HepG2 (cell line): ENCODE measurements around the gene ALDH3A2. TPM values are rescaled to one million over a fixed set of nuclear protein-coding genes. Genes with fewer than 3 reads are reported as not detected.

Experiments used
- CREB1 ChIP-seq, 2 experiments: fragments of 450-650 bp in 1 of 2; IDR thresholded peaks; 2 replicates each; pipeline ENCODE4 v1.6.1; 2016 to 2017; ENCODE audit warnings: control low read depth in 1 of 2, mild to moderate bottlenecking in 1 of 2, missing compliant biosample characterization in 1 of 2, missing genetic modification characterization in 1 of 2
- FOSL2 ChIP-seq: sonication (generic); formaldehyde crosslinking; IDR thresholded peaks from 2 replicates; pipeline ENCODE4 v1.4.0; 2020; ENCODE audit warnings: missing genetic modification reagents
- GATA4 ChIP-seq: sonication (generic); IDR thresholded peaks from 2 replicates; pipeline ENCODE4 v1.6.1; 2016; ENCODE audit warnings: antibody characterized with exemption, low read depth, borderline replicate concordance
- HOXA3 ChIP-seq: sonication (generic); formaldehyde crosslinking; IDR thresholded peaks from 2 replicates; pipeline ENCODE4 v1.5.0; 2020; ENCODE audit warnings: missing genetic modification reagents
- HOXA9 ChIP-seq: sonication (generic); formaldehyde crosslinking; IDR thresholded peaks from 2 replicates; pipeline ENCODE4 v1.8.1; 2022; ENCODE audit warnings: missing genetic modification reagents, mild to moderate bottlenecking, moderate library complexity, borderline replicate concordance
- KDM6A ChIP-seq: IDR thresholded peaks from 2 replicates; pipeline ENCODE4 v1.6.1; 2016; ENCODE audit warnings: low read depth
- NR2F6 ChIP-seq, 2 experiments: IDR thresholded peaks; 2 replicates each; pipeline ENCODE4 v1.6.1; 2016; ENCODE audit warnings: antibody characterized with exemption in 1 of 2, mild to moderate bottlenecking in 1 of 2
- PAX8 ChIP-seq: sonication (generic); formaldehyde crosslinking; IDR thresholded peaks from 2 replicates; pipeline ENCODE4 v1.8.0; 2022; ENCODE audit warnings: mild to moderate bottlenecking, missing genetic modification reagents, borderline replicate concordance
- RBM22 ChIP-seq: fragments of 200-400 bp; formaldehyde crosslinking; optimal IDR thresholded peaks from 2 replicates; pipeline ENCODE3; 2017; ENCODE audit warnings: mild to moderate bottlenecking, low read length, moderate library complexity
- SNAPC5 ChIP-seq: sonication (generic); formaldehyde crosslinking; IDR thresholded peaks from 2 replicates; pipeline ENCODE4 v1.8.1; 2023; ENCODE audit warnings: mild to moderate bottlenecking, missing genetic modification reagents, borderline replicate concordance
- SRSF1 ChIP-seq: fragments of 200-400 bp; formaldehyde crosslinking; optimal IDR thresholded peaks from 2 replicates; pipeline ENCODE3; 2017; ENCODE audit warnings: mild to moderate bottlenecking, low read depth, low read length, moderate library complexity
- ZFP36 ChIP-seq: fragments of 150-350 bp; IDR thresholded peaks from 2 replicates; pipeline ENCODE4 v1.6.1; 2018; ENCODE audit warnings: borderline replicate concordance, low read length, low read depth; ENCODE audit not compliant: partially characterized antibody
- ZNF251 ChIP-seq: sonication (generic); formaldehyde crosslinking; IDR thresholded peaks from 2 replicates; pipeline ENCODE4 v1.9.0; 2021; ENCODE audit warnings: mild to moderate bottlenecking, missing genetic modification reagents
- ZNF33A ChIP-seq: sonication (generic); formaldehyde crosslinking; IDR thresholded peaks from 2 replicates; pipeline ENCODE4 v1.5.1; 2020; ENCODE audit warnings: missing genetic modification reagents, mild to moderate bottlenecking, moderate library complexity, borderline replicate concordance
- ZNF709 ChIP-seq: sonication (generic); formaldehyde crosslinking; IDR thresholded peaks from 2 replicates; pipeline ENCODE4 v1.5.0; 2020; ENCODE audit warnings: mild to moderate bottlenecking, missing genetic modification reagents
- ZSCAN30 ChIP-seq: sonication (generic); formaldehyde crosslinking; IDR thresholded peaks from 2 replicates; pipeline ENCODE4 v1.5.0; 2020; ENCODE audit warnings: mild to moderate bottlenecking, missing genetic modification reagents
- polyA plus RNA-seq, 8 experiments: library from polyadenylated mRNA; depleted of rRNA in 3 of 8; stranded (reverse) in 7 of 8; unstranded in 1 of 8; fragments of >200 nt; fragmentation: Illumina TruSeq in 4 of 8; extraction: Trizol in 4 of 8; gene quantifications; 2 replicates each; pipeline versions ENCODE4 v1.2.1 to v1.2.3, GENCODE V29; 2011 to 2016; ENCODE audit warnings: low read depth in 4 of 8, missing spikeins in 1 of 8, mixed read lengths in 1 of 8; ENCODE audit not compliant: insufficient read depth in 1 of 8
- total RNA-seq, 5 experiments: library from RNA; depleted of rRNA; stranded (reverse); fragments of >200 nt; fragmentation: Illumina TruSeq; extraction: Trizol; gene quantifications; 2 replicates each; pipeline ENCODE4 v1.2.3, GENCODE V29; 2016; ENCODE audit warnings: low read depth in 1 of 5
- TF ChIP-seq, protein P1 (sequence below): sonication (generic); formaldehyde crosslinking; IDR thresholded peaks from 2 replicates; pipeline ENCODE4 v1.9.0; 2022; ENCODE audit warnings: low read depth, missing genetic modification reagents
- TF ChIP-seq, protein P2 (sequence below): sonication (generic); formaldehyde crosslinking; IDR thresholded peaks from 2 replicates; pipeline ENCODE4 v1.9.0; 2022; ENCODE audit warnings: missing genetic modification reagents, mild to moderate bottlenecking, borderline replicate concordance
- TF ChIP-seq, protein P3 (sequence below): IDR thresholded peaks from 2 replicates; pipeline ENCODE4 v1.6.1; 2016; ENCODE audit warnings: control low read depth
- TF ChIP-seq, protein P4 (sequence below): IDR thresholded peaks from 2 replicates; pipeline ENCODE4 v1.6.1; 2016
- TF ChIP-seq, protein P5 (sequence below): sonication (generic); formaldehyde crosslinking; IDR thresholded peaks from 2 replicates; pipeline ENCODE4 v1.4.0; 2020; ENCODE audit warnings: missing genetic modification reagents

Gene ALDH3A2
- total and polyA plus RNA-seq, 2 of the 13 experiments (the other 11 are each of a cell fraction or from before 2014, with no cell fraction given), result 80.8 to 180 TPM

GRCh38 chr17:19703828-19704613, 55.5 kb downstream of the ALDH3A2 start (continued):
- TF ChIP-seq, protein P1, sequence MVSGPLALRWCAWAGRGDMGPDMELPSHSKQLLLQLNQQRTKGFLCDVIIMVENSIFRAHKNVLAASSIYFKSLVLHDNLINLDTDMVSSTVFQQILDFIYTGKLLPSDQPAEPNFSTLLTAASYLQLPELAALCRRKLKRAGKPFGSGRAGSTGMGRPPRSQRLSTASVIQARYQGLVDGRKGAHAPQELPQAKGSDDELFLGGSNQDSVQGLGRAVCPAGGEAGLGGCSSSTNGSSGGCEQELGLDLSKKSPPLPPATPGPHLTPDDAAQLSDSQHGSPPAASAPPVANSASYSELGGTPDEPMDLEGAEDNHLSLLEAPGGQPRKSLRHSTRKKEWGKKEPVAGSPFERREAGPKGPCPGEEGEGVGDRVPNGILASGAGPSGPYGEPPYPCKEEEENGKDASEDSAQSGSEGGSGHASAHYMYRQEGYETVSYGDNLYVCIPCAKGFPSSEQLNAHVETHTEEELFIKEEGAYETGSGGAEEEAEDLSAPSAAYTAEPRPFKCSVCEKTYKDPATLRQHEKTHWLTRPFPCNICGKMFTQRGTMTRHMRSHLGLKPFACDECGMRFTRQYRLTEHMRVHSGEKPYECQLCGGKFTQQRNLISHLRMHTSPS (CRISPR knock-in tag), result peak; percentile 98
- no peak for TF ChIP-seq SNAPC5 (CRISPR knock-in tag)
- TF ChIP-seq PAX8 (CRISPR knock-in tag), result no peak
- no peak for TF ChIP-seq KDM6A
- TF ChIP-seq ZFP36, result no peak
- TF ChIP-seq HOXA9 (CRISPR knock-in tag), result no peak
- TF ChIP-seq, protein P2, sequence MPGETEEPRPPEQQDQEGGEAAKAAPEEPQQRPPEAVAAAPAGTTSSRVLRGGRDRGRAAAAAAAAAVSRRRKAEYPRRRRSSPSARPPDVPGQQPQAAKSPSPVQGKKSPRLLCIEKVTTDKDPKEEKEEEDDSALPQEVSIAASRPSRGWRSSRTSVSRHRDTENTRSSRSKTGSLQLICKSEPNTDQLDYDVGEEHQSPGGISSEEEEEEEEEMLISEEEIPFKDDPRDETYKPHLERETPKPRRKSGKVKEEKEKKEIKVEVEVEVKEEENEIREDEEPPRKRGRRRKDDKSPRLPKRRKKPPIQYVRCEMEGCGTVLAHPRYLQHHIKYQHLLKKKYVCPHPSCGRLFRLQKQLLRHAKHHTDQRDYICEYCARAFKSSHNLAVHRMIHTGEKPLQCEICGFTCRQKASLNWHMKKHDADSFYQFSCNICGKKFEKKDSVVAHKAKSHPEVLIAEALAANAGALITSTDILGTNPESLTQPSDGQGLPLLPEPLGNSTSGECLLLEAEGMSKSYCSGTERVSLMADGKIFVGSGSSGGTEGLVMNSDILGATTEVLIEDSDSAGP, result peak; percentile 66; the same call in 1 of the 2 replicates
- no peak for TF ChIP-seq ZNF709 (CRISPR knock-in tag)
- no peak for TF ChIP-seq RBM22
- TF ChIP-seq CREB1 (IDR thresholded peaks at IDR 0.05), result no peak
- TF ChIP-seq CREB1 (CRISPR knock-in tag; IDR thresholded peaks at IDR 0.05), result no peak
- TF ChIP-seq, protein P3, sequence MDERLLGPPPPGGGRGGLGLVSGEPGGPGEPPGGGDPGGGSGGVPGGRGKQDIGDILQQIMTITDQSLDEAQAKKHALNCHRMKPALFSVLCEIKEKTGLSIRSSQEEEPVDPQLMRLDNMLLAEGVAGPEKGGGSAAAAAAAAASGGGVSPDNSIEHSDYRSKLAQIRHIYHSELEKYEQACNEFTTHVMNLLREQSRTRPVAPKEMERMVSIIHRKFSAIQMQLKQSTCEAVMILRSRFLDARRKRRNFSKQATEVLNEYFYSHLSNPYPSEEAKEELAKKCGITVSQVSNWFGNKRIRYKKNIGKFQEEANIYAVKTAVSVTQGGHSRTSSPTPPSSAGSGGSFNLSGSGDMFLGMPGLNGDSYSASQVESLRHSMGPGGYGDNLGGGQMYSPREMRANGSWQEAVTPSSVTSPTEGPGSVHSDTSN, result peak; percentile 66; the same call in 1 of the 2 replicates
- TF ChIP-seq GATA4, result 0 out of 2 replicates have a peak, but pooled peaks have one; percentile 48
- TF ChIP-seq, protein P4, sequence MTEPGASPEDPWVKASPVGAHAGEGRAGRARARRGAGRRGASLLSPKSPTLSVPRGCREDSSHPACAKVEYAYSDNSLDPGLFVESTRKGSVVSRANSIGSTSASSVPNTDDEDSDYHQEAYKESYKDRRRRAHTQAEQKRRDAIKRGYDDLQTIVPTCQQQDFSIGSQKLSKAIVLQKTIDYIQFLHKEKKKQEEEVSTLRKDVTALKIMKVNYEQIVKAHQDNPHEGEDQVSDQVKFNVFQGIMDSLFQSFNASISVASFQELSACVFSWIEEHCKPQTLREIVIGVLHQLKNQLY (CRISPR knock-in tag), result no peak
- TF ChIP-seq SRSF1, result peak; percentile 37
- TF ChIP-seq, protein P5, sequence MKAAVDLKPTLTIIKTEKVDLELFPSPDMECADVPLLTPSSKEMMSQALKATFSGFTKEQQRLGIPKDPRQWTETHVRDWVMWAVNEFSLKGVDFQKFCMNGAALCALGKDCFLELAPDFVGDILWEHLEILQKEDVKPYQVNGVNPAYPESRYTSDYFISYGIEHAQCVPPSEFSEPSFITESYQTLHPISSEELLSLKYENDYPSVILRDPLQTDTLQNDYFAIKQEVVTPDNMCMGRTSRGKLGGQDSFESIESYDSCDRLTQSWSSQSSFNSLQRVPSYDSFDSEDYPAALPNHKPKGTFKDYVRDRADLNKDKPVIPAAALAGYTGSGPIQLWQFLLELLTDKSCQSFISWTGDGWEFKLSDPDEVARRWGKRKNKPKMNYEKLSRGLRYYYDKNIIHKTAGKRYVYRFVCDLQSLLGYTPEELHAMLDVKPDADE, result no peak
- peak; percentile 67 for TF ChIP-seq FOSL2
- TF ChIP-seq ZNF251 (CRISPR knock-in tag), result 0 out of 2 replicates have a peak, but pooled peaks have one; percentile 44
- peak; percentile 85 for TF ChIP-seq NR2F6 (IDR thresholded peaks at IDR 0.05)
- peak; percentile 91 for TF ChIP-seq NR2F6 (CRISPR knock-in tag; IDR thresholded peaks at IDR 0.05)
- no peak for TF ChIP-seq ZSCAN30 (CRISPR knock-in tag)
- 0 out of 2 replicates have a peak, but pooled peaks have one; percentile 34 for TF ChIP-seq HOXA3 (CRISPR knock-in tag)
- TF ChIP-seq ZNF33A, result no peak
